Measurements from ENCODE around the gene GNAQ. TPM values are rescaled to one million over a fixed set of nuclear protein-coding genes. Genes with fewer than 3 reads are reported as not detected.

Gene GNAQ
- total and polyA plus RNA-seq, 5 donors from 2014 or later = 8.5 to 79.4 (median 17.4) TPM

DNA sequence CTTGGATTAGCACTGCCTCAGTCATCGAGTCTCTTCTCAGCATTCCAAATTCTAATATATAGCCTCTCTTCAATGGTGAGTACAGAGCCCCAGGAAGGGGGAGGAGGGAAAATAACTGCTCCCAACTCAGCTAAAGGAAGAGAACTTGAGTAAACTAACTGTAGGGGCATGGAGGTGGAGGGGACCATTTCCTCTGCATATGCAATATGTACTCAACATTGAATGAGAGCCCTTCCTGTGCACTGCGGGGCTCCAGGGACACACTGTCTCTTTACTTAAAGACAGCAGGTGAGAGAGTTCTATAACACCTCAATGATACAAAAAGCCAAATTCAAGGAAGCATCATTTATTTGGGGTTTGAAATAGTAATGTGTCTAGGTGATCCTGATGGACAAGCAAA, 75.1 kb downstream of the GNAQ start:
- H3K27me3 Mint-ChIP-seq = no peaks in the 10 kb centered on the region
- H3K27ac ChIP-seq (ENCODE audit: insufficient read depth, low read length, poor library complexity, severe bottlenecking) = no peak overlapping the region
- H3K4me1 Mint-ChIP-seq = peaks cover 27 to 78% (median 50%) of the 10 kb centered on the region in 4 donors

DNA sequence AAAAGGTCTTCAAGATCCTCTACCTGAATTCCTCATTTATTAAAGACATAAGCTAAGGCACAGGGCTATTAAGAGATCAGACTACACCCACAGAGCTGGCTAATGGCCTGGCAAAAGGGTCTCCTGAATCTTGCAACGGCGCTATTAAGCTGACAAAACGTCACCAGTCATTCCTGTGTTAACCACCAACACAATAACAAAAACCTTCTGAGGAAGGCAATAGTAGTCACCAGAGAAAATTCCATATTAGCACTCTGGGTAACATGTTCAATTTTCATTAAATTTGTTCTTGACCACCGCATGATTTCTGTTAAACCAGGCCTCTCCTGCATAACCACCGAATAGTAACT, 77.0 kb downstream of the GNAQ start:
- Histone ChIP-seq H3K4me3 (ENCODE audit: low read depth, low read length) (no peak overlapping the region), H3K4me1 (ENCODE audit: control insufficient read depth, insufficient read depth, low read length, poor library complexity, severe bottlenecking) (peaks cover 9% of the 10 kb centered on the region), H3K9me3 (ENCODE audit: control insufficient read depth in 2 of 2, low read length in 2 of 2) (no peaks in the 10 kb centered on the region), H3K27me3 (ENCODE audit: control insufficient read depth, insufficient read depth, low read length) (no peaks in the 10 kb centered on the region), H3K27ac (ENCODE audit: insufficient read depth, low read length, poor library complexity, severe bottlenecking) (no peak overlapping the region), H3K36me3 (ENCODE audit: control insufficient read depth, insufficient read depth, low read length) (no peaks in the 10 kb centered on the region)
- Mint-ChIP-seq H3K9me3 (no peaks in the 10 kb centered on the region), H3K36me3 (peaks cover 5% of the 10 kb centered on the region), H3K4me3 (no peak overlapping the region), H3K4me1 (peaks cover 25 to 75% (median 44%) of the 10 kb centered on the region in 4 donors), H3K27me3 (no peaks in the 10 kb centered on the region), H3K27ac (peak overlapping the region in 2 of 3 donors; percentile 59 to 67)
- DNase-seq (no peak), ATAC-seq (ENCODE audit: low read depth in 2 of 2) (no peak)

More for the DNA sequence above, 75.1 kb downstream of the GNAQ start:
- Mint-ChIP-seq H3K36me3 (peaks cover 5% of the 10 kb centered on the region), H3K27ac (no peak overlapping the region), H3K4me3 (no peak overlapping the region), H3K9me3 (no peaks in the 10 kb centered on the region)
- DNase-seq = no peak
- H3K4me1 ChIP-seq (ENCODE audit: control insufficient read depth, insufficient read depth, low read length, poor library complexity, severe bottlenecking) = peaks cover 14% of the 10 kb centered on the region
- no peak overlapping the region for H3K4me3 ChIP-seq (ENCODE audit: low read depth, low read length)
- H3K9me3 ChIP-seq (ENCODE audit: control insufficient read depth in 2 of 2, low read length in 2 of 2) = no peaks in the 10 kb centered on the region
- H3K27me3 ChIP-seq (ENCODE audit: control insufficient read depth, insufficient read depth, low read length) = no peaks in the 10 kb centered on the region
- H3K36me3 ChIP-seq (ENCODE audit: control insufficient read depth, insufficient read depth, low read length) = no peaks in the 10 kb centered on the region
- ATAC-seq (ENCODE audit: low read depth in 2 of 2) = no peak

DNA sequence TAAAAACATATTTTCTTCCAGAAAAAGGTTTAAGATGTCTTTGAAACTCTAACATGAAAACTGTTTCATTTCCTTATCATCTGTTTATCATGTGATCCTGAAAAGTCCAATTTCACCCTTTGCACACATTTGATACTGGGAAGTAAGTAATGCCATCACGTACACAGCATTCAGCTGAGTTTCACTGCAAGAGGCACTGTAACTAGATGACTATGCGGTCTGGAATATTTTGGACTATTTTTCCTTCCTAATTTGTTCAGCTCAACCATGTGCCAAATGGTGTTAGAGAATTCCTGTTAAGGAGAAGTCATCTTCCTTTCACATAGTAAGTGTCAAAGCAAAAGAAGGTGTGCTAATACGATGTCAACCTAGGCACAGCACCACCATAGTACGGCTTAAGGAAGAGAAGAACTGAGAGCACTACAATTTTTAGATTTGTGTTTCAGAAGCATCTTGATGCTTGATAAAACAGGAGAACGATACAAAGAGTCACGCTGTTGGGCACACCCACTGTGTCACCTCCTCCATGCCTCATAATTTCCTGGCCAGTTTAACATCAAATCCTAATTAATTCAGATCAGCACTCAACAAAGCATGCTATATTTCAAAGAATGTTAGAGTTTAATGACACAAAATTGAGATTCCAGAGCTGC, 77.5 kb downstream of the GNAQ start:
- Histone ChIP-seq H3K27ac (ENCODE audit: insufficient read depth, low read length, poor library complexity, severe bottlenecking) (no peak overlapping the region), H3K27me3 (ENCODE audit: control insufficient read depth, insufficient read depth, low read length) (no peaks in the 10 kb centered on the region), H3K4me1 (ENCODE audit: control insufficient read depth, insufficient read depth, low read length, poor library complexity, severe bottlenecking) (peaks cover 9% of the 10 kb centered on the region), H3K36me3 (ENCODE audit: control insufficient read depth, insufficient read depth, low read length) (no peaks in the 10 kb centered on the region), H3K4me3 (ENCODE audit: low read depth, low read length) (no peak overlapping the region), H3K9me3 (ENCODE audit: control insufficient read depth in 2 of 2, low read length in 2 of 2) (no peaks in the 10 kb centered on the region)
- ATAC-seq (ENCODE audit: low read depth in 2 of 2) = no peak
- Mint-ChIP-seq H3K4me1 (peaks cover 25 to 77% (median 44%) of the 10 kb centered on the region in 4 donors), H3K36me3 (peaks cover 5% of the 10 kb centered on the region), H3K27me3 (no peaks in the 10 kb centered on the region), H3K4me3 (no peak overlapping the region), H3K27ac (peak overlapping the region; percentile 31 to 67 (median 59)), H3K9me3 (no peaks in the 10 kb centered on the region)
- no peak for DNase-seq

DNA sequence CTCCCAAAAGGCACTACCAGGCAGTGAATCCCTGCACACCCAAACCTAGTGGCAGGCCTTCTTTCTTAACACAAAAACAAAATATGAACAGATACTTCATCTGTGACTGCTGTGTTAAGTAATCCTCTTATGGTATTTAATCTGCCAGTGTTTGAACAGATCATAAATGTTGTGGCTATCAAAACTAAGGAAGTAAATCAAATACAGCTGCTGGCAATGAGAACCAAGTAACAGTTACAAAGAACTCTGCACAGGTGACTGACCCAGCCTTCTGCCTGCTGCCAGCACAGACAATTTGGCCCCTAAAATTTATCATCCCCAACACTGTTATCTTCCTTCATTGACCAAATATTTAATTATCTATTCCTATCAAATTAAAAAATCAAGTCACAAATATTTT, 78.0 kb downstream of the GNAQ start:
- H3K36me3 Mint-ChIP-seq = peaks cover 5% of the 10 kb centered on the region
- H3K9me3 ChIP-seq (ENCODE audit: control insufficient read depth in 2 of 2, low read length in 2 of 2) = no peaks in the 10 kb centered on the region
- H3K27me3 Mint-ChIP-seq = no peaks in the 10 kb centered on the region
- no peak for ATAC-seq (ENCODE audit: low read depth in 2 of 2)
- H3K27ac Mint-ChIP-seq = peak overlapping the region in 2 of 3 donors; percentile 47 to 52
- no peak overlapping the region for H3K27ac ChIP-seq (ENCODE audit: insufficient read depth, low read length, poor library complexity, severe bottlenecking)
- no peaks in the 10 kb centered on the region for H3K36me3 ChIP-seq (ENCODE audit: control insufficient read depth, insufficient read depth, low read length)
- no peak for DNase-seq
- H3K4me1 Mint-ChIP-seq = peaks cover 22 to 77% (median 44%) of the 10 kb centered on the region in 4 donors
- peaks cover 9% of the 10 kb centered on the region for H3K4me1 ChIP-seq (ENCODE audit: control insufficient read depth, insufficient read depth, low read length, poor library complexity, severe bottlenecking)
- no peak overlapping the region for H3K4me3 Mint-ChIP-seq
- no peak overlapping the region for H3K4me3 ChIP-seq (ENCODE audit: low read depth, low read length)
- no peaks in the 10 kb centered on the region for H3K27me3 ChIP-seq (ENCODE audit: control insufficient read depth, insufficient read depth, low read length)
- H3K9me3 Mint-ChIP-seq = no peaks in the 10 kb centered on the region

DNA sequence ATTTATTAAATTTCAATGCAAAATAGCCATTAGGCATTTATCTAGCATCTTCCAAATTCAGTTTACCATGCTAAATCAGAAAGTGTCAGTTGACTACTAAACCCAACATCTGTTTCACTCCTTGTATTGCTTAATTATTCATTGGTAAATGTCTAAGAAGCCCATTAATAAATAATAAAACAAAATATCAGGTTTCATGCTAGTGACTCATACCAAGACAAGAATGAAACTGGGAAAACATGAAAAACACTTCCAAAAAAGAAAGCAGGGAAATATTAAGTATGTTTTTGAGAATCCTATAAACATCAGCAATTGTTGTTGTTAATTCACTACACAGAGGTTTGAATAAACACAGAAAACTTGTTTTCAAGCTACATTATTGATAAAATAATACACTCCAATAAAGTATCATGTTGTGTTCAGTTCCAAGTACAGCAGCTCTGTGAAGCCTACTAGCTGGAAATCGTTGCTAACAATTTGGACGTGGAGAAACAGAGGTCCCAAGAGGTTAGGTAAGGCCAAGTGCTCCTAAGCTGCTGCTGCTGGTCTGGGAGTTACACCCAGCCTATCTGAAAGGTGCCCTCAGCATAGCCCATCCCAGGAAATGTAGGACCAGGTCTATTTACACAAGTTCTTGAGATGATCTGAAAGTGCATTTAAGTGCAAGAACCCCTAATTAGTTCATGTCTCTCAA, 78.8 kb downstream of the GNAQ start:
- H3K27me3 Mint-ChIP-seq = no peaks in the 10 kb centered on the region
- Histone ChIP-seq H3K9me3 (ENCODE audit: control insufficient read depth in 2 of 2, low read length in 2 of 2) (no peaks in the 10 kb centered on the region), H3K4me3 (ENCODE audit: low read depth, low read length) (no peak overlapping the region), H3K36me3 (ENCODE audit: control insufficient read depth, insufficient read depth, low read length) (no peaks in the 10 kb centered on the region), H3K27me3 (ENCODE audit: control insufficient read depth, insufficient read depth, low read length) (no peaks in the 10 kb centered on the region), H3K4me1 (ENCODE audit: control insufficient read depth, insufficient read depth, low read length, poor library complexity, severe bottlenecking) (peaks cover 5% of the 10 kb centered on the region), H3K27ac (ENCODE audit: insufficient read depth, low read length, poor library complexity, severe bottlenecking) (no peak overlapping the region)
- peaks cover 13 to 71% (median 40%) of the 10 kb centered on the region in 4 donors for H3K4me1 Mint-ChIP-seq
- H3K9me3 Mint-ChIP-seq = no peaks in the 10 kb centered on the region
- ATAC-seq (ENCODE audit: low read depth in 2 of 2) (no peak), DNase-seq (no peak)
- peak overlapping the region in 2 of 3 donors; percentile 47 to 52 for H3K27ac Mint-ChIP-seq
- H3K4me3 Mint-ChIP-seq = peak overlapping the region in 1 of 4 donors; percentile 42
- H3K36me3 Mint-ChIP-seq = peaks cover under 1% of the 10 kb centered on the region

DNA sequence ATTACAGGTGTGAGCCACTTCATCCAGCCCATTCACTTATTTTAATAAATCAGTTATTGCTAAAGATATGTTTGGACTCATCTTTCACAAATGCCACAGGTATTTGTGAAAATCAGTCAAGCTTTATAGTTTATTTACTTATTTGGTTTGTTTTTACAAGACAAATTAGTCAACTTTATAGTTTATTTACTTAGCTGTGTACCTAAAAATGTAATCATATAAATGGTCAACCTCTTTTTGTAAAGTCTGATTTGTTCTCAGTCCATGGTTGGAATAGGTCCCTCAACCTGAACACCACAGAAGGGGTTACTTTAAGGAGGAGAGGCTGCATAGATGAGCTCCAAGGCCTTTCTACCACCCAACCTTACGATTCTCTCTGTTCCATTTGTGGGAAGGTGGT, 80.2 kb downstream of the GNAQ start:
- DNase-seq (no peak), ATAC-seq (ENCODE audit: low read depth in 2 of 2) (no peak)
- Histone ChIP-seq H3K36me3 (ENCODE audit: control insufficient read depth, insufficient read depth, low read length) (no peaks in the 10 kb centered on the region), H3K27me3 (ENCODE audit: control insufficient read depth, insufficient read depth, low read length) (no peaks in the 10 kb centered on the region), H3K27ac (ENCODE audit: insufficient read depth, low read length, poor library complexity, severe bottlenecking) (no peak overlapping the region), H3K9me3 (ENCODE audit: control insufficient read depth in 2 of 2, low read length in 2 of 2) (no peaks in the 10 kb centered on the region), H3K4me1 (ENCODE audit: control insufficient read depth, insufficient read depth, low read length, poor library complexity, severe bottlenecking) (no peaks in the 10 kb centered on the region), H3K4me3 (ENCODE audit: low read depth, low read length) (no peak overlapping the region)
- Mint-ChIP-seq H3K27me3 (no peaks in the 10 kb centered on the region), H3K27ac (peak overlapping the region in 1 of 3 donors; percentile 2), H3K9me3 (no peaks in the 10 kb centered on the region), H3K4me1 (peaks cover 8 to 71% (median 41%) of the 10 kb centered on the region in 4 donors), H3K4me3 (no peak overlapping the region), H3K36me3 (no peaks in the 10 kb centered on the region)

DNA sequence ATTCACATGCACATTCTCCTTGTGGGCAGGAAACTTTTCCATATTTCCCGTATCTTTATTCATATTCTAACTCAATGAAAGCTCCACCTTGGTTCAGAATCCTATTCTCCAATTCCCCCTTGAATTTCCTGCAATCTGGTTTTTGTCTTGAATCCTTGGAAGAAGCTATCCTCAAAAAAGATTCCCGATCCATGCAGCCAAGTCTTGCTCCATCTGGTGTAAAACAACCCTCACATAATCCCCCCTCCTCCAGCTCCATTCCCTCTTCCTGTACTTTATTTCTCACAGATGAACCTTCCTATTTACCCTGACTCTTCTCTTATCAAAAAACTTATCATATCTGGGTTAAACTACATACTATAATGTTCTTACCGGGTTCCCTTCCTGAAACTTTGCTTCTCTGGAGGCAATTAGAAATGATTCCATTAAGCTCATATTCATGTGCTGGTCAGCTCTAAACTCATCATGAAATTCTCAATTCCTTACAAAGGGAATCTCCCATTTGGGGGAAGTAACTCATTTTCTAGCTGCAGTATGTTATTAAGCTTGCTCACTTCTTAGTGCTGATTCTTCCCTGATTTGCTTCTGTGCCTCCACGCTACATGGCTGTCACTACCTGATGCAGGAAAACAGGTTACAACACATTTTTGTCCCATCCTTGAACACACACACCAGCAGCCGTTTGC, 81.7 kb downstream of the GNAQ start:
- no peaks in the 10 kb centered on the region for H3K27me3 ChIP-seq (ENCODE audit: control insufficient read depth, insufficient read depth, low read length)
- no peaks in the 10 kb centered on the region for H3K36me3 ChIP-seq (ENCODE audit: control insufficient read depth, insufficient read depth, low read length)
- H3K27me3 Mint-ChIP-seq = no peaks in the 10 kb centered on the region
- peaks cover 17 to 78% (median 53%) of the 10 kb centered on the region in 4 donors for H3K4me1 Mint-ChIP-seq
- peak overlapping the region; percentile 0 to 64 (median 42) for H3K27ac Mint-ChIP-seq
- no peaks in the 10 kb centered on the region for H3K9me3 ChIP-seq (ENCODE audit: control insufficient read depth in 2 of 2, low read length in 2 of 2)
- ATAC-seq (ENCODE audit: low read depth in 2 of 2) = no peak
- no peak for DNase-seq
- H3K4me1 ChIP-seq (ENCODE audit: control insufficient read depth, insufficient read depth, low read length, poor library complexity, severe bottlenecking) = peaks cover 11% of the 10 kb centered on the region
- no peak overlapping the region for H3K4me3 ChIP-seq (ENCODE audit: low read depth, low read length)
- H3K36me3 Mint-ChIP-seq = no peaks in the 10 kb centered on the region
- no peak overlapping the region for H3K27ac ChIP-seq (ENCODE audit: insufficient read depth, low read length, poor library complexity, severe bottlenecking)
- H3K9me3 Mint-ChIP-seq = no peaks in the 10 kb centered on the region
- H3K4me3 Mint-ChIP-seq = no peak overlapping the region

All from CD4-positive, CD25-positive, alpha-beta regulatory T cell (primary cell).